ENCODE measurements around the gene ATXN1. TPM values are rescaled to one million over a fixed set of nuclear protein-coding genes. Genes with fewer than 3 reads are reported as not detected.

ATXN1 gene
- total RNA-seq, 1 donor from 2014 or later: 107 TPM

GRCh38 chr6:16594849-16595248 is 166.4 kb downstream of the ATXN1 start:
- no peak for DNase-seq (ENCODE audit: low spot score)
- H3K36me3 Mint-ChIP-seq (ENCODE audit: low read depth): peaks cover 31% of the 10 kb centered on the region
- H3K27ac Mint-ChIP-seq: no peak overlapping the region
- no peak overlapping the region for H3K4me3 Mint-ChIP-seq
- intact Hi-C loops (cut with micrococcal nuclease): loop anchor here (5.0 to 10.0 kb wide), 3 partner anchors 97 to 360 kb away; no protein-coding TSS in a partner anchor
- H3K4me1 Mint-ChIP-seq (ENCODE audit: low read depth): peaks cover 32% of the 10 kb centered on the region
- no peaks in the 10 kb centered on the region for H3K27me3 Mint-ChIP-seq (ENCODE audit: insufficient read depth)
- no peaks in the 10 kb centered on the region for H3K9me3 Mint-ChIP-seq

DNA sequence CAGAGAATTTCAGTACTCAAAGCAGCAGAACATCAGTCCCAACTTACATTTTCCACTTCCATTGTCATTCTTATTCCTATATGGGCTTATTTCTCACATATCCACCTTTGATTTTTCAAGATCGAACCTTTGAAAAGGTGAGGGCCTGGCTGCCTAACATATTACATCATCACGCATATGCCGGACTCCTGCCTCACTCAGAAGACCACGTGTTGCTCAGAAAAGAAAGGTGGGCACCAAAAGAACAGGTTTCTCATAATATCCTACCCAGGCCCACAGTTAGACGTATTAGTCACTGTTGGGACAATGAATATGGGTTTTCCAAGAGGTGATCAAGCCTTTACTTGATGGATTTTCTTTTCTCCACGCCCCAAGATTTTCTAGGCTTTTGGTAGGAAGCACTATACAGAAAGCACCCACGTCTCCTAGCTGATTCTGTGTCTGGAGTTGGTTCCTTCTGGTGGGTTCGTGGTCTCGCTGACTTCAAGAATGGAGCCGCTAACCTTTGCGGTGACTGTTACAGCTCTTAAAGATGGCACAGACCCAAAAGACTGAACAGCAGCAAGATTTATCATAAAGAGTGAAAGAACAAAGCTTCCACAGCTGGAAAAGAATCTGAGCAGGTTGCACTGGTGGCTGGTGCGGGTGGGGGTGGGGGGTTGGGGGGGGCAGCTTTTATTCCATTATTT is 168.9 kb downstream of the ATXN1 start:
- no peak for DNase-seq (ENCODE audit: low spot score)
- Mint-ChIP-seq H3K4me3 (no peak overlapping the region), H3K9me3 (no peaks in the 10 kb centered on the region), H3K4me1 (ENCODE audit: low read depth) (peaks cover 38% of the 10 kb centered on the region), H3K27me3 (ENCODE audit: insufficient read depth) (no peaks in the 10 kb centered on the region), H3K36me3 (ENCODE audit: low read depth) (peaks cover 39% of the 10 kb centered on the region), H3K27ac (peak overlapping the region; percentile 73)
- intact Hi-C loops (cut with micrococcal nuclease): loop anchor here (5.0 to 10.0 kb wide), 3 partner anchors 100 to 362 kb away; no protein-coding TSS in a partner anchor

- Mint-ChIP-seq H3K27me3 (ENCODE audit: insufficient read depth) (no peaks in the 10 kb centered on the region), H3K27ac (peak overlapping the region; percentile 87), H3K36me3 (ENCODE audit: low read depth) (peaks cover 36% of the 10 kb centered on the region), H3K9me3 (no peaks in the 10 kb centered on the region), H3K4me1 (ENCODE audit: low read depth) (peaks cover 38% of the 10 kb centered on the region), H3K4me3 (no peak overlapping the region)
- no peak for DNase-seq (ENCODE audit: low spot score)
- intact Hi-C loops (cut with micrococcal nuclease): loop anchor here (1.0 to 10.0 kb wide), 8 partner anchors 11 to 363 kb away; partner anchors contain the start of gene ATXN1
Observed at GRCh38 chr6:16591396-16592222, 169.7 kb downstream of the ATXN1 start.

GRCh38 chr6:16585805-16586204 is 175.5 kb downstream of the ATXN1 start:
- H3K9me3 Mint-ChIP-seq: no peaks in the 10 kb centered on the region
- DNase-seq (ENCODE audit: low spot score): no peak
- intact Hi-C loops (cut with micrococcal nuclease): no loop called here
- H3K4me1 Mint-ChIP-seq (ENCODE audit: low read depth): peaks cover 29% of the 10 kb centered on the region
- H3K27ac Mint-ChIP-seq: no peak overlapping the region
- H3K36me3 Mint-ChIP-seq (ENCODE audit: low read depth): peaks cover 44% of the 10 kb centered on the region
- no peak overlapping the region for H3K4me3 Mint-ChIP-seq
- H3K27me3 Mint-ChIP-seq (ENCODE audit: insufficient read depth): no peaks in the 10 kb centered on the region

DNA sequence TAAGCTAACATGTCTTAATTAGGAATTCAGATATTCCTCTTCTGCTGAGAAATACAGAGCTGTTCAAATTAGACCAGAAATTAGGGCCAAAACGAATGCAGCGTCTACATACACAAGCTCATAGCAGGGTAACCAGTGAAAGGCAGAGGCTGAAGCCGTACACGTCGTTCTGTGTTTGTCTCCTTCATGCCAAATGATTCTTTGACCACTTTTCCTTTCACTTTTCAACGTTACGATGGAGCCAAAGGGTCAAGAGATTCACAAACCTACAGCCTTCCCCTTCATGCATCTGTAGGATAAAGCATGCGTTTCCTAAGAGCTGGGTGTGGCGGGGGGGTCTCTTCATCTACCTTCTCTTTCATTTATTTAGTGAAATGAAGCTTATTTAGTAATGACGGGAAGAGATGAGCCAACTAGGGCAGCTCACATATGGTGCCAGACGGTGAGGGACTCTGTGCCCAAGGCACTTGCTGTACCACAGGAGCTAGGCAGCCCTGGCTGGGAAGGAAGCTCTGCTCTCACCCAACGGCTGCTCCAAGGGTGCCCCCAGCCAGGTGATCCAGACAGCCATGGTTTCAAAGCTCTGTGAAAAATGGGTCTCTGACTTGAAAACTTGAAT is 178.0 kb downstream of the ATXN1 start:
- intact Hi-C loops (cut with micrococcal nuclease): no loop called here
- Mint-ChIP-seq H3K4me1 (ENCODE audit: low read depth) (peaks cover 20% of the 10 kb centered on the region), H3K9me3 (no peaks in the 10 kb centered on the region), H3K27ac (no peak overlapping the region), H3K36me3 (ENCODE audit: low read depth) (peaks cover 49% of the 10 kb centered on the region), H3K4me3 (no peak overlapping the region), H3K27me3 (ENCODE audit: insufficient read depth) (no peaks in the 10 kb centered on the region)
- DNase-seq (ENCODE audit: low spot score): no peak

- H3K27me3 Mint-ChIP-seq (ENCODE audit: insufficient read depth): no peaks in the 10 kb centered on the region
- H3K4me1 Mint-ChIP-seq (ENCODE audit: low read depth): peaks cover 17% of the 10 kb centered on the region
- H3K27ac Mint-ChIP-seq: no peak overlapping the region
- H3K9me3 Mint-ChIP-seq: no peaks in the 10 kb centered on the region
- H3K36me3 Mint-ChIP-seq (ENCODE audit: low read depth): peaks cover 47% of the 10 kb centered on the region
- intact Hi-C loops (cut with micrococcal nuclease): no loop called here
- no peak overlapping the region for H3K4me3 Mint-ChIP-seq
- DNase-seq (ENCODE audit: low spot score): no peak
Observed at GRCh38 chr6:16582446-16583143, 178.7 kb downstream of the ATXN1 start.

- DNase-seq (ENCODE audit: low spot score): no peak
- peaks cover 3% of the 10 kb centered on the region for H3K9me3 Mint-ChIP-seq
- no peaks in the 10 kb centered on the region for H3K27me3 Mint-ChIP-seq (ENCODE audit: insufficient read depth)
- no peak overlapping the region for H3K4me3 Mint-ChIP-seq
- no peak overlapping the region for H3K27ac Mint-ChIP-seq
- intact Hi-C loops (cut with micrococcal nuclease): no loop called here
- H3K36me3 Mint-ChIP-seq (ENCODE audit: low read depth): peaks cover 42% of the 10 kb centered on the region
- H3K4me1 Mint-ChIP-seq (ENCODE audit: low read depth): peaks cover 29% of the 10 kb centered on the region
Observed at GRCh38 chr6:16578695-16579285, 182.5 kb downstream of the ATXN1 start.

DNA sequence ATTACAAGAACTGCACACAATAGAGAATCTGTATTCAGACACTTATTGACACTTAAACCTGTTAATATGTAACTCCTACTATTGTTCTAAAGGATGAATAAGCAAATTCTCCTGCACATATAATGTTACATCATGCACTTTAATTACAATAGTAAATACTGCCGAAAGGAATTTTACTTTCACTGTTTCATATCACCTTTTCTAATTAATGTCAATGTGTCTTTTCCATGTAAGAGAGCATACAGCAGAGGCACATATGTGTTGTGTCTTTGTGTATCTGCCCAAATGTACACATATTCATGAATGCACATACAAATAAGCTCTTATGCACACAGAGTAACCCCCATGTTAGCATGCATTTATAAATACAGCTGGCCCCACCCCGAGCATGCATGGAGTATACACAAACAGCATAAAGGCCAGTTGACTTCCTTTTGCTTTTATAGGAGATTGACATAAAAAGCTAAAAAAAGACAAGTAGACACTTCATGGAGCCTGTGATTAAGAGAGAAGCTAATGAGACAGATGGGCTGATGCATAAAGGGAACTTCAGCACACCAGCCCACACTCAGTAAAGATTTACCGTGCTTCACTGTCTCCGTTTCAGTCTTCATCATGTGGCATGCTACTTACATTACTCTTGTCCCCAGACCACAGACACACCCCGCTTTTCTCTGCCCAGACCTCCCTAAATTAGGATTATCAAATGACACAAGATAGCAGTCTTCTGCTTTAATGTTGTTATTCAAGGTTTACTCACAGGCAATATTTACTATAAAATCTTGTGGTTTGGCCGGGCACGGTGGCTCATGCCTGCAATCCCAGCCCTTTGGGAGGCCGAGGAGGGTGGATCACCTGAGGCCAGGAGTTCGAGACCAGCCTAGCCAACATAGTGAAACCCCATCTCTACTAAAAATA is 184.6 kb downstream of the ATXN1 start:
- Mint-ChIP-seq H3K27ac (no peak overlapping the region), H3K4me3 (no peak overlapping the region), H3K36me3 (ENCODE audit: low read depth) (peaks cover 44% of the 10 kb centered on the region), H3K9me3 (peaks cover 3% of the 10 kb centered on the region), H3K27me3 (ENCODE audit: insufficient read depth) (no peaks in the 10 kb centered on the region), H3K4me1 (ENCODE audit: low read depth) (peaks cover 36% of the 10 kb centered on the region)
- no peak for DNase-seq (ENCODE audit: low spot score)
- intact Hi-C loops (cut with micrococcal nuclease): no loop called here

- H3K36me3 Mint-ChIP-seq (ENCODE audit: low read depth): peaks cover 43% of the 10 kb centered on the region
- intact Hi-C loops (cut with micrococcal nuclease): no loop called here
- no peak overlapping the region for H3K27ac Mint-ChIP-seq
- no peaks in the 10 kb centered on the region for H3K27me3 Mint-ChIP-seq (ENCODE audit: insufficient read depth)
- no peak overlapping the region for H3K4me3 Mint-ChIP-seq
- DNase-seq (ENCODE audit: low spot score): no peak
- H3K9me3 Mint-ChIP-seq: peaks cover 3% of the 10 kb centered on the region
- peaks cover 36% of the 10 kb centered on the region for H3K4me1 Mint-ChIP-seq (ENCODE audit: low read depth)
Observed at GRCh38 chr6:16575655-16576054, 185.6 kb downstream of the ATXN1 start.

DNA sequence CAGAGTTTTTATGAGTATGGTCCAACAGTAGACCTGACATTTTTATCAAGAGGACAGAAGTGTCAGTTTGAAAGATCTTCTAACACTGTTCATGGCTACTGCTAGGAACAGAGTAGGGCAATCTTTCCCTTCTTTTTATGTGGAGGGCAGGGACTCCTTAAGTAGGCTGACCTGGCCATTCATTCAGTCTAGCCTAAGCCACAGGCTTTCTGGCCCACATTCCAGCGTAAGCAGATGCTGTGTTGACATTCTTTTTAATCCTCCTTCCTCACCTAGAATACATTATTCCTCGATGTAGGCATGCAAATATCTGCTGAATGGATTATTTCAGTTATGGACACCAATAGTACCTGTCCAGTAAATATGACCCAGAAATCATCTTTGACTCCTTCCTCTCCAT is 188.3 kb downstream of the ATXN1 start:
- Mint-ChIP-seq H3K36me3 (ENCODE audit: low read depth) (peaks cover 43% of the 10 kb centered on the region), H3K9me3 (peaks cover 3% of the 10 kb centered on the region), H3K27me3 (ENCODE audit: insufficient read depth) (no peaks in the 10 kb centered on the region), H3K27ac (no peak overlapping the region), H3K4me3 (no peak overlapping the region), H3K4me1 (ENCODE audit: low read depth) (peaks cover 57% of the 10 kb centered on the region)
- intact Hi-C loops (cut with micrococcal nuclease): no loop called here
- no peak for DNase-seq (ENCODE audit: low spot score)

- peaks cover 3% of the 10 kb centered on the region for H3K9me3 Mint-ChIP-seq
Observed at GRCh38 chr6:16572317-16572716, 188.9 kb downstream of the ATXN1 start.

More at GRCh38 chr6:16572317-16572716, 188.9 kb downstream of the ATXN1 start:
- Mint-ChIP-seq H3K36me3 (ENCODE audit: low read depth) (peaks cover 43% of the 10 kb centered on the region), H3K4me3 (no peak overlapping the region), H3K27me3 (ENCODE audit: insufficient read depth) (no peaks in the 10 kb centered on the region), H3K27ac (no peak overlapping the region), H3K4me1 (ENCODE audit: low read depth) (peaks cover 57% of the 10 kb centered on the region)
- intact Hi-C loops (cut with micrococcal nuclease): no loop called here
- DNase-seq (ENCODE audit: low spot score): no peak

Data from activated T-helper 1 cell treated with anti-CD3 and anti-CD28 coated beads, Interleukin-12 subunit alpha, Interleukin-12 subunit beta, Interleukin-2, Interleukin-4 antibody, amounts not matched to agents 30 ng/mL and 10 ng/mL and 1 ng/mL, durations not matched to agents 14 hours and 24 hours and 36 hours (primary cell).